CD14-positive monocyte (primary cell): ENCODE measurements around the gene TIPRL. TPM values are rescaled to one million over a fixed set of nuclear protein-coding genes. Genes with fewer than 3 reads are reported as not detected.

ENCODE experiments used
- DNase-seq, 3 donors: peaks; one replicate each; pipeline ENCODE4 v3.0.0-alpha.2; 2011 to 2022
- H2AFZ ChIP-seq: 2 replicates; pipeline ENCODE4 v1.6.0; 2012; ENCODE audit warnings: mild to moderate bottlenecking, low read depth, low read length, inconsistent platforms; ENCODE audit not compliant: insufficient read depth, poor library complexity, severe bottlenecking
- H3K27ac ChIP-seq, 2 donors: 1 replicate in 1 of 2; 2 replicates in 1 of 2; pipeline ENCODE4 v1.5.1; 2012 to 2013; ENCODE audit warnings: low read length in 2 of 2, control low read depth in 1 of 2, inconsistent platforms in 1 of 2, low read depth in 1 of 2, mild to moderate bottlenecking in 1 of 2
- H3K27me3 ChIP-seq, 2 donors: one replicate each; pipeline versions ENCODE4 v1.6.0 to v1.6.1; 2011 to 2013; ENCODE audit warnings: low read length in 2 of 2; ENCODE audit not compliant: control insufficient read depth in 2 of 2, insufficient read depth in 2 of 2
- H3K36me3 ChIP-seq, 2 donors: replicated peaks in 1 of 2; 1 replicate in 1 of 2; 2 replicates in 1 of 2; pipeline versions ENCODE4 v1.5.1 to v1.6.1; 2012 to 2013; ENCODE audit warnings: low read length in 2 of 2, control low read depth in 1 of 2, inconsistent platforms in 1 of 2, mild to moderate bottlenecking in 1 of 2; ENCODE audit not compliant: insufficient read depth in 2 of 2, control insufficient read depth in 1 of 2
- H3K4me1 ChIP-seq, 2 donors: 1 replicate in 1 of 2; 2 replicates in 1 of 2; pipeline versions ENCODE4 v1.5.1 to v1.6.1; 2012 to 2013; ENCODE audit warnings: low read length in 2 of 2, control low read depth in 1 of 2, inconsistent platforms in 1 of 2, mild to moderate bottlenecking in 1 of 2, moderate library complexity in 1 of 2; ENCODE audit not compliant: insufficient read depth in 2 of 2, control insufficient read depth in 1 of 2
- H3K4me2 ChIP-seq: replicated peaks from 2 replicates; pipeline ENCODE3; 2012; ENCODE audit warnings: low read length, moderate library complexity, mild to moderate bottlenecking; ENCODE audit not compliant: poor library complexity, severe bottlenecking; ENCODE audit errors: extremely low read depth
- H3K4me3 ChIP-seq, 3 experiments: fragments of 200-600 bp in 1 of 3; sonication (generic) in 1 of 3; replicated peaks in 1 of 3; 1 replicate in 2 of 3; 2 replicates in 1 of 3; pipeline ENCODE4 v1.5.1; 2011 to 2013; ENCODE audit warnings: low read length in 3 of 3, mild to moderate bottlenecking in 3 of 3, control low read depth in 2 of 3, low read depth in 2 of 3, inconsistent platforms in 1 of 3, moderate library complexity in 1 of 3
- H3K79me2 ChIP-seq: 2 replicates; pipeline ENCODE4 v1.6.0; 2012; ENCODE audit warnings: mild to moderate bottlenecking, control low read depth, inconsistent platforms, low read length, moderate library complexity; ENCODE audit not compliant: insufficient read depth
- H3K9ac ChIP-seq: 2 replicates; pipeline ENCODE4 v1.6.0; 2017; ENCODE audit warnings: low read length, mild to moderate bottlenecking; ENCODE audit not compliant: insufficient read depth, poor library complexity, severe bottlenecking
- H3K9me3 ChIP-seq, 2 donors: replicated peaks in 1 of 2; 1 replicate in 1 of 2; 2 replicates in 1 of 2; pipeline versions ENCODE4 v1.5.1 to v1.6.1; 2012 to 2013; ENCODE audit warnings: low read length in 2 of 2, control low read depth in 1 of 2; ENCODE audit not compliant: control insufficient read depth in 1 of 2, insufficient read depth in 1 of 2
- H4K20me1 ChIP-seq: 2 replicates; pipeline ENCODE4 v1.6.0; 2012; ENCODE audit warnings: mild to moderate bottlenecking, low read length, control low read depth, moderate library complexity; ENCODE audit not compliant: insufficient read depth
- H3K27ac Mint-ChIP-seq, 7 donors: one replicate each; pipeline ENCODE4 v1.8.0; 2020; ENCODE audit warnings: mild to moderate bottlenecking in 7 of 7, mixed read lengths in 7 of 7, moderate library complexity in 6 of 7, inconsistent platforms in 2 of 7
- H3K27me3 Mint-ChIP-seq, 3 donors: one replicate each; pipeline ENCODE4 v1.8.0; 2021 to 2022; ENCODE audit warnings: low read depth in 3 of 3, mild to moderate bottlenecking in 3 of 3, mixed read lengths in 3 of 3, moderate library complexity in 3 of 3, inconsistent platforms in 1 of 3
- H3K36me3 Mint-ChIP-seq, 2 donors: one replicate each; pipeline ENCODE4 v1.8.0; 2020; ENCODE audit warnings: mixed read lengths in 2 of 2, inconsistent platforms in 1 of 2, mild to moderate bottlenecking in 1 of 2
- H3K4me1 Mint-ChIP-seq: one replicate; pipeline ENCODE4 v1.8.0; 2020; ENCODE audit warnings: mild to moderate bottlenecking, mixed read lengths
- H3K4me3 Mint-ChIP-seq, 2 donors: one replicate each; pipeline ENCODE4 v1.8.0; 2020; ENCODE audit warnings: mild to moderate bottlenecking in 2 of 2, mixed read lengths in 2 of 2, moderate library complexity in 1 of 2
- H3K9me3 Mint-ChIP-seq, 7 donors: one replicate each; pipeline ENCODE4 v1.8.0; 2020 to 2022; ENCODE audit warnings: mixed read lengths in 7 of 7, mild to moderate bottlenecking in 6 of 7, moderate library complexity in 6 of 7, inconsistent platforms in 2 of 7
- whole genome bisulfite sequencing: methylation state at CpG from one replicate; pipeline ENCODE4 v1.1.5; 2013; ENCODE audit warnings: missing lambda C conversion rate; ENCODE audit not compliant: insufficient coverage; 5-methylcytosine and 5-hydroxymethylcytosine counted together
- intact Hi-C, 2 donors: fragments of 100-400 bp; cut with micrococcal nuclease; formaldehyde crosslinking; loops; one replicate each; pipeline versions ENCODE4 v1.15.0 to v1.15.1; 2023
- polyA plus RNA-seq, 3 donors: library from polyadenylated mRNA; depleted of rRNA in 1 of 3; unstranded in 2 of 3; stranded (reverse) in 1 of 3; fragments of 300-500 nt in 2 of 3; fragments of >200 nt in 1 of 3; fragmentation: Illumina TruSeq in 2 of 3; gene quantifications; 1 replicate in 2 of 3; 2 replicates in 1 of 3; pipeline ENCODE4 v1.2.3, GENCODE V29; 2012 to 2021
- TF ChIP-seq, protein P1 (sequence below): fragments of 200-600 bp; IDR thresholded peaks from one replicate; pipeline ENCODE4 v1.8.0; 2022; ENCODE audit warnings: antibody characterized with exemption, mild to moderate bottlenecking

The TIPRL gene
- polyA plus RNA-seq, 3 donors = 8.7 to 35.0 (median 30.2) TPM

DNA sequence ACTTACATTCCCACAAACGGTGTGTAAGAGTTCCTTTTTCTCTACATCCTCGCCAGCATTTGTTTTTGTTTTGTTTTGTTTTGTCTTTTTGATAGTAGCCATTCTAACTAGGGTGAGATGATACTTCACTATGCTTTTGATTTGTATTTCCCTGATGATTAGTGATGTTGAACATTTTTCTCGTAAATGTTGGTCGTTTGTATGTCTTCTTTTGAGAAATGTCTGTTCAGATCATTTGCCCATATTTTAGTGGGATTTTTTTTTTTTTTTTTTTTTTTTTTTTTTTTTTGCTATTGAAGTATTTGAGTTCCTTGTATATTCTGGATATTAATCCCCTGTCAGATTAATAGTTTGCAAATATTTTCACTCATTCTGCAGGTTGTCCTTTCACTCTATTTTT lies 22.9 kb upstream of the TIPRL start:
- intact Hi-C loops = no loop called here
- Mint-ChIP-seq H3K4me3 (no peak overlapping the region), H3K27me3 (peaks cover 0 to 3% (median 0%) of the 10 kb centered on the region in 3 donors), H3K36me3 (peaks cover 0 to 2% of the 10 kb centered on the region in 2 donors), H3K27ac (no peak overlapping the region), H3K9me3 (peaks cover 35 to 58% (median 46%) of the 10 kb centered on the region in 7 donors), H3K4me1 (peaks cover 4% of the 10 kb centered on the region)
- no peaks in the 10 kb centered on the region for H3K27me3 ChIP-seq
- no peaks in the 10 kb centered on the region for H3K36me3 ChIP-seq
- H3K27ac ChIP-seq = no peak overlapping the region
- peaks cover 15 to 25% of the 10 kb centered on the region in 2 donors for H3K9me3 ChIP-seq
- H3K9ac ChIP-seq = no peak overlapping the region
- H4K20me1 ChIP-seq = no peaks in the 10 kb centered on the region
- no peak overlapping the region for H3K4me2 ChIP-seq
- no peaks in the 10 kb centered on the region for H3K79me2 ChIP-seq
- TF ChIP-seq, protein P1, sequence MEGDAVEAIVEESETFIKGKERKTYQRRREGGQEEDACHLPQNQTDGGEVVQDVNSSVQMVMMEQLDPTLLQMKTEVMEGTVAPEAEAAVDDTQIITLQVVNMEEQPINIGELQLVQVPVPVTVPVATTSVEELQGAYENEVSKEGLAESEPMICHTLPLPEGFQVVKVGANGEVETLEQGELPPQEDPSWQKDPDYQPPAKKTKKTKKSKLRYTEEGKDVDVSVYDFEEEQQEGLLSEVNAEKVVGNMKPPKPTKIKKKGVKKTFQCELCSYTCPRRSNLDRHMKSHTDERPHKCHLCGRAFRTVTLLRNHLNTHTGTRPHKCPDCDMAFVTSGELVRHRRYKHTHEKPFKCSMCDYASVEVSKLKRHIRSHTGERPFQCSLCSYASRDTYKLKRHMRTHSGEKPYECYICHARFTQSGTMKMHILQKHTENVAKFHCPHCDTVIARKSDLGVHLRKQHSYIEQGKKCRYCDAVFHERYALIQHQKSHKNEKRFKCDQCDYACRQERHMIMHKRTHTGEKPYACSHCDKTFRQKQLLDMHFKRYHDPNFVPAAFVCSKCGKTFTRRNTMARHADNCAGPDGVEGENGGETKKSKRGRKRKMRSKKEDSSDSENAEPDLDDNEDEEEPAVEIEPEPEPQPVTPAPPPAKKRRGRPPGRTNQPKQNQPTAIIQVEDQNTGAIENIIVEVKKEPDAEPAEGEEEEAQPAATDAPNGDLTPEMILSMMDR = no peak
- no peaks in the 10 kb centered on the region for H3K4me1 ChIP-seq
- no CpG with 5 or more reads among the region's 4 CpGs for WGBS
- no peak overlapping the region for H2AFZ ChIP-seq
- H3K4me3 ChIP-seq = no peak overlapping the region
- no peak for DNase-seq

DNA sequence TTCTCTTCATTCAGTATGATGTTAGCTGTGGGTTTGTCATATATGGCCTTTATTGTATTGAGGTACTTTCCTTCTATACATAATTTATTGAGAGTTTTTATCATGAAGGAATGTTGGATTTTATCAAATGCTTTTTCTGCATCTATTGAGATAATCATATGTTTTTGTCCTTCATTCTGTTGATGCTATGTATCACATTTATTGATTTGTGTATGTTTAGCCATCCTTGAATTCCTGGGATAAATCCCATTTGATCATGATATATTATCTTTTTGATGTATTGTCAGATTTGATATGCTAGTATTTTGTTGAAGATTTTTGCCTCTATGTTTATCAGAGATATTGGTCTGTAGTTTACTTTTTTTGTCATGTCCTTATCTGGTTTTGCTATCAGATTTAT lies 21.1 kb upstream of the TIPRL start:
- peaks cover 37 to 60% (median 47%) of the 10 kb centered on the region in 7 donors for H3K9me3 Mint-ChIP-seq

More for the DNA sequence above, 21.1 kb upstream of the TIPRL start:
- H3K4me3 ChIP-seq = no peak overlapping the region
- H3K36me3 ChIP-seq = no peaks in the 10 kb centered on the region
- H3K4me1 Mint-ChIP-seq = peaks cover 10% of the 10 kb centered on the region
- H3K27me3 Mint-ChIP-seq = peaks cover 0 to 3% (median 0%) of the 10 kb centered on the region in 3 donors
- TF ChIP-seq, protein P1 = no peak
- no peak overlapping the region for H3K27ac Mint-ChIP-seq
- H2AFZ ChIP-seq = no peak overlapping the region
- no peaks in the 10 kb centered on the region for H3K27me3 ChIP-seq
- no peak overlapping the region for H3K27ac ChIP-seq
- H3K4me3 Mint-ChIP-seq = no peak overlapping the region
- H3K9me3 ChIP-seq = peaks cover 19 to 25% of the 10 kb centered on the region in 2 donors
- no peaks in the 10 kb centered on the region for H3K79me2 ChIP-seq
- peaks cover 0 to 6% of the 10 kb centered on the region in 2 donors for H3K4me1 ChIP-seq
- intact Hi-C loops = no loop called here
- no peak for DNase-seq
- no peaks in the 10 kb centered on the region for H4K20me1 ChIP-seq
- H3K9ac ChIP-seq = no peak overlapping the region
- no peak overlapping the region for H3K4me2 ChIP-seq
- H3K36me3 Mint-ChIP-seq = peaks cover 0 to 2% of the 10 kb centered on the region in 2 donors
